Testis (tissue), 3 donors: ENCODE data around the gene COL4A2. TPM values are rescaled to one million over a fixed set of nuclear protein-coding genes. Genes with fewer than 3 reads are reported as not detected.

Experiments
- DNase-seq: peaks from one replicate; pipeline ENCODE4 v3.0.0-alpha.2; 2019
- H3K27ac ChIP-seq, 2 donors: fragments of 200-600 bp; sonication (generic); one replicate each; pipeline ENCODE4 v1.5.1; 2019
- H3K27me3 ChIP-seq: fragments of 200-600 bp; sonication (generic); one replicate; pipeline ENCODE4 v1.5.1; 2019
- H3K36me3 ChIP-seq: fragments of 200-600 bp; sonication (generic); one replicate; pipeline ENCODE4 v1.5.1; 2017; ENCODE audit warnings: low read depth; ENCODE audit errors: missing control alignments
- H3K4me1 ChIP-seq: fragments of 200-600 bp; sonication (generic); one replicate; pipeline ENCODE4 v1.5.1; 2019
- H3K4me3 ChIP-seq, 2 donors: fragments of 200-600 bp; sonication (generic); one replicate each; pipeline ENCODE4 v1.5.1; 2017 to 2019
- H3K9me3 ChIP-seq: fragments of 200-600 bp; sonication (generic); one replicate; pipeline ENCODE4 v1.5.1; 2017
- CTCF ChIP-seq, 3 experiments: fragments of 450-650 bp in 2 of 3; fragments of 200-600 bp in 1 of 3; sonication (generic) in 1 of 3; IDR thresholded peaks; one replicate each; pipeline ENCODE4 v1.5.1; 2016 to 2019; ENCODE audit warnings: antibody characterized with exemption in 3 of 3, mild to moderate bottlenecking in 2 of 3, moderate library complexity in 1 of 3
- POLR2A ChIP-seq: fragments of 450-650 bp; IDR thresholded peaks from one replicate; pipeline ENCODE4 v1.6.1; 2017; ENCODE audit warnings: antibody characterized with exemption, mild to moderate bottlenecking, moderate library complexity
- WGBS, 2 donors: methylation state at CpG; one replicate each; pipeline ENCODE4 v1.1.5; 2018; 5-methylcytosine and 5-hydroxymethylcytosine counted together
- intact Hi-C: fragments of 100-400 bp; cut with DNase I; formaldehyde crosslinking; loops from one replicate; pipeline ENCODE4 v1.15.1; 2023; ENCODE audit warnings: low total_unique reads
- polyA plus RNA-seq: library from polyadenylated mRNA; stranded (reverse); fragments of 350-450 nt; fragmentation: Illumina TruSeq; extraction: RNeasy Lipid Tissue Mini Kit (QIAGEN cat#74804); gene quantifications from one replicate; pipeline ENCODE4 v1.2.3, GENCODE V29; 2014; ENCODE audit warnings: low read depth, low replicate concordance; ENCODE audit not compliant: insufficient read depth
- total RNA-seq, 2 donors: library from RNA; depleted of rRNA; stranded (reverse); fragments of >200 nt; gene quantifications; one replicate each; pipeline ENCODE4 v1.2.3, GENCODE V29; 2016

COL4A2 gene
- total and polyA plus RNA-seq, 3 donors from 2014 or later, result 69.1 to 89.9 (median 81.0) TPM

GRCh38 chr13:110286833-110287819 is 20.0 kb upstream of the COL4A2 start:
- Histone ChIP-seq H3K9me3 (no peaks in the 10 kb centered on the region), H3K27me3 (no peaks in the 10 kb centered on the region), H3K36me3 (no peaks in the 10 kb centered on the region), H3K4me1 (peaks cover 11% of the 10 kb centered on the region), H3K4me3 (no peak overlapping the region), H3K27ac (peak overlapping the region in 1 of 2 donors; percentile 7)
- 37 to 56% methylated on average over 21 of the region's 21 CpGs for WGBS, 2 donors
- TF ChIP-seq CTCF (IDR thresholded peaks at IDR 0.05) (no peak), POLR2A (no peak)
- no peak for DNase-seq
- intact Hi-C loops, result no loop called here

- Histone ChIP-seq H3K27me3 (no peaks in the 10 kb centered on the region), H3K4me3 (no peak overlapping the region), H3K27ac (no peak overlapping the region), H3K9me3 (no peaks in the 10 kb centered on the region), H3K4me1 (peaks cover 16% of the 10 kb centered on the region), H3K36me3 (no peaks in the 10 kb centered on the region)
- DNase-seq, result no peak
- intact Hi-C loops, result no loop called here
- WGBS, 2 donors, result 85 to 90% methylated on average over 6 to 9 of the region's 9 CpGs
- TF ChIP-seq POLR2A (no peak), CTCF (IDR thresholded peaks at IDR 0.05) (no peak)
Measured at GRCh38 chr13:110289174-110289573, 17.9 kb upstream of the COL4A2 start.

GRCh38 chr13:110289661-110290060 is 17.4 kb upstream of the COL4A2 start:
- 90 to 95% methylated on average over 11 of the region's 11 CpGs for WGBS, 2 donors
- Histone ChIP-seq H3K36me3 (no peaks in the 10 kb centered on the region), H3K27ac (no peak overlapping the region), H3K4me3 (no peak overlapping the region), H3K9me3 (no peaks in the 10 kb centered on the region), H3K27me3 (no peaks in the 10 kb centered on the region), H3K4me1 (peaks cover 17% of the 10 kb centered on the region)
- TF ChIP-seq CTCF (IDR thresholded peaks at IDR 0.05) (no peak), POLR2A (no peak)
- intact Hi-C loops, result no loop called here
- DNase-seq, result no peak

GRCh38 chr13:110290153-110290552 is 16.9 kb upstream of the COL4A2 start:
- TF ChIP-seq POLR2A (no peak), CTCF (IDR thresholded peaks at IDR 0.05) (no peak)
- 69 to 79% methylated on average over 10 of the region's 10 CpGs for WGBS, 2 donors
- Histone ChIP-seq H3K27ac (no peak overlapping the region), H3K4me3 (no peak overlapping the region), H3K4me1 (peaks cover 17% of the 10 kb centered on the region), H3K27me3 (no peaks in the 10 kb centered on the region), H3K36me3 (no peaks in the 10 kb centered on the region), H3K9me3 (no peaks in the 10 kb centered on the region)
- intact Hi-C loops, result no loop called here
- no peak for DNase-seq
